HEK293 (cell line): ENCODE results near the gene CSTA.

Experiments
- CTCF ChIA-PET: fragments of 350-600 bp; formaldehyde crosslinking; extraction: SDS; loops from one replicate; lab custom pipeline; 2021; ENCODE audit warnings: antibody characterized with exemption; lab: Yijun Ruan, JAX
- POLR2A ChIA-PET: fragments of 300-600 bp; formaldehyde crosslinking; extraction: SDS; loops from one replicate; lab custom pipeline; 2020; ENCODE audit warnings: antibody characterized with exemption, inconsistent platforms; lab: Yijun Ruan, JAX
- H3K27ac ChIP-seq: fragments of 200-500 bp; sonication (Bioruptor generic); 2 replicates; pipeline ENCODE4 v1.5.1; 2014; ENCODE audit warnings: low read depth, low read length, control low read depth, inconsistent platforms; ENCODE audit errors: extremely low read depth
- H3K36me3 ChIP-seq, 2 experiments: fragments of 200-500 bp in 1 of 2; sonication (Bioruptor generic) in 1 of 2; 1 replicate in 1 of 2; 2 replicates in 1 of 2; pipeline ENCODE4 v1.5.1; 2014 to 2017; ENCODE audit warnings: inconsistent platforms in 2 of 2, low read length in 2 of 2; ENCODE audit not compliant: control insufficient read depth in 2 of 2, insufficient read depth in 1 of 2
- H3K4me1 ChIP-seq: fragments of 200-500 bp; sonication (Bioruptor generic); 2 replicates; pipeline ENCODE4 v1.5.1; 2014; ENCODE audit warnings: mild to moderate bottlenecking, low read length, inconsistent platforms; ENCODE audit not compliant: control insufficient read depth, insufficient read depth
- H3K4me3 ChIP-seq: 2 replicates; pipeline ENCODE4 v1.5.1; 2011; ENCODE audit warnings: low read depth, mild to moderate bottlenecking, control low read depth, low read length, moderate library complexity
- H3K9me3 ChIP-seq: fragments of 200-500 bp; sonication (Bioruptor generic); 2 replicates; pipeline ENCODE4 v1.5.1; 2014; ENCODE audit warnings: low read depth, low read length, inconsistent platforms; ENCODE audit not compliant: control insufficient read depth, insufficient read depth
- GLIS2 ChIP-seq: fragments of 450-650 bp; formaldehyde crosslinking; IDR thresholded peaks from 2 replicates; pipeline ENCODE4 v1.5.1; 2016; ENCODE audit warnings: missing biosample characterization, missing genetic modification characterization
- HOXC10 ChIP-seq: sonication (generic); formaldehyde crosslinking; IDR thresholded peaks from 2 replicates; pipeline ENCODE4 v1.8.1; 2023; ENCODE audit warnings: mild to moderate bottlenecking, missing genetic modification reagents
- OVOL3 ChIP-seq: fragments of 450-650 bp; formaldehyde crosslinking; IDR thresholded peaks from 2 replicates; pipeline ENCODE4 v1.5.1; 2016; ENCODE audit warnings: missing biosample characterization, missing genetic modification characterization
- SALL2 ChIP-seq: fragments of 450-650 bp; formaldehyde crosslinking; IDR thresholded peaks from 2 replicates; pipeline ENCODE4 v1.5.0; 2017; ENCODE audit warnings: missing biosample characterization, mild to moderate bottlenecking, missing genetic modification characterization, borderline replicate concordance
- SP7 ChIP-seq: fragments of 450-650 bp; formaldehyde crosslinking; IDR thresholded peaks from 2 replicates; pipeline ENCODE4 v1.5.1; 2016; ENCODE audit warnings: missing biosample characterization, missing genetic modification characterization
- ZBTB20 ChIP-seq: fragments of 450-650 bp; formaldehyde crosslinking; IDR thresholded peaks from 2 replicates; pipeline ENCODE4 v1.5.1; 2016; ENCODE audit warnings: missing biosample characterization, missing genetic modification characterization
- ZBTB8A ChIP-seq: fragments of 450-650 bp; formaldehyde crosslinking; IDR thresholded peaks from 2 replicates; pipeline ENCODE4 v1.5.1; 2016; ENCODE audit warnings: missing biosample characterization, missing genetic modification characterization
- ZFP37 ChIP-seq: fragments of 450-650 bp; formaldehyde crosslinking; IDR thresholded peaks from 2 replicates; pipeline ENCODE4 v1.5.1; 2016; ENCODE audit warnings: missing biosample characterization, missing genetic modification characterization
- ZNF423 ChIP-seq: fragments of 450-650 bp; formaldehyde crosslinking; IDR thresholded peaks from 2 replicates; pipeline ENCODE4 v1.5.1; 2016; ENCODE audit warnings: missing biosample characterization, missing genetic modification characterization
- ZNF48 ChIP-seq: fragments of 450-650 bp; formaldehyde crosslinking; IDR thresholded peaks from 2 replicates; pipeline ENCODE4 v1.5.1; 2016; ENCODE audit warnings: missing biosample characterization, missing genetic modification characterization
- ZNF513 ChIP-seq: fragments of 450-650 bp; IDR thresholded peaks from 2 replicates; pipeline ENCODE4 v1.5.1; 2018; ENCODE audit warnings: missing biosample characterization, missing genetic modification characterization
- ZNF518A ChIP-seq: fragments of 450-650 bp; formaldehyde crosslinking; conservative IDR thresholded peaks from 2 replicates; pipeline ENCODE4 v1.5.1; 2016; ENCODE audit warnings: low read depth, missing biosample characterization, missing genetic modification characterization
- ZNF785 ChIP-seq: fragments of 450-650 bp; formaldehyde crosslinking; IDR thresholded peaks from 2 replicates; pipeline ENCODE4 v1.5.1; 2016; ENCODE audit warnings: missing biosample characterization, missing genetic modification characterization
- ZNF837 ChIP-seq: fragments of 450-650 bp; formaldehyde crosslinking; IDR thresholded peaks from 2 replicates; pipeline ENCODE4 v1.5.1; 2016; ENCODE audit warnings: missing biosample characterization, missing genetic modification characterization
- TF ChIP-seq, protein P1 (sequence below): fragments of 450-650 bp; formaldehyde crosslinking; IDR thresholded peaks from 2 replicates; pipeline ENCODE4 v1.5.1; 2016; ENCODE audit warnings: missing biosample characterization, missing genetic modification characterization
- TF ChIP-seq, protein P2 (sequence below): fragments of 450-650 bp; formaldehyde crosslinking; IDR thresholded peaks from 2 replicates; pipeline ENCODE4 v1.5.1; 2016; ENCODE audit warnings: missing biosample characterization, missing genetic modification characterization, borderline replicate concordance
- TF ChIP-seq, protein P3 (sequence below): fragments of 450-650 bp; formaldehyde crosslinking; IDR thresholded peaks from 2 replicates; pipeline ENCODE4 v1.5.1; 2017; ENCODE audit warnings: missing biosample characterization, missing genetic modification characterization

The CSTA gene

DNA sequence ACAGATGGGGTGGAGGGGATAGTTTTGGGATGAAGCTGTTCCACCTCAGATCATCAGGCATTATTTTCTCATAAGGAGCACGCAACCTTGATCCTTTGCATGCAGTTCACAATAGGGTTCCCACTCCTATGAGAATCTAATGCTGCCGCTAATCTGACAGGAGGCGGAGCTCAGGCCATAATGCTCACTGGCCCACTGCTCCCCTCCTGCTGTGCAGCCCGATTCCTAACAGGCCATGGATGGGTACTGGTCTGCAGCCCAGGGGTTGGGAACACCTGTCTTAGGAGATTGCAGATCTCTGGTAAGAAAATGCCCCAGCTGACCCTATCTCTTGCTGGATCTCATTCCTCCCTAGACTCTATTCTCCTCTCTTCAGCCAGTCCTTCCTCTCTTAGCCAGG lies 6.8 kb downstream of the CSTA start:
- TF ChIP-seq ZFP37 (tag by site-specific recombination) = no peak
- TF ChIP-seq ZBTB8A (tag by site-specific recombination) = no peak
- no peak for TF ChIP-seq SALL2 (tag by site-specific recombination)
- no peak for TF ChIP-seq HOXC10
- no peak for TF ChIP-seq ZNF513 (tag by site-specific recombination)
- TF ChIP-seq OVOL3 (tag by site-specific recombination) = no peak
- TF ChIP-seq GLIS2 (tag by site-specific recombination) = no peak
- TF ChIP-seq, protein P1, sequence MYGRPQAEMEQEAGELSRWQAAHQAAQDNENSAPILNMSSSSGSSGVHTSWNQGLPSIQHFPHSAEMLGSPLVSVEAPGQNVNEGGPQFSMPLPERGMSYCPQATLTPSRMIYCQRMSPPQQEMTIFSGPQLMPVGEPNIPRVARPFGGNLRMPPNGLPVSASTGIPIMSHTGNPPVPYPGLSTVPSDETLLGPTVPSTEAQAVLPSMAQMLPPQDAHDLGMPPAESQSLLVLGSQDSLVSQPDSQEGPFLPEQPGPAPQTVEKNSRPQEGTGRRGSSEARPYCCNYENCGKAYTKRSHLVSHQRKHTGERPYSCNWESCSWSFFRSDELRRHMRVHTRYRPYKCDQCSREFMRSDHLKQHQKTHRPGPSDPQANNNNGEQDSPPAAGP = no peak
- TF ChIP-seq ZBTB20 = no peak
- TF ChIP-seq, all 188 proteins: peak for 0
- CTCF ChIA-PET = no interaction called here

DNA sequence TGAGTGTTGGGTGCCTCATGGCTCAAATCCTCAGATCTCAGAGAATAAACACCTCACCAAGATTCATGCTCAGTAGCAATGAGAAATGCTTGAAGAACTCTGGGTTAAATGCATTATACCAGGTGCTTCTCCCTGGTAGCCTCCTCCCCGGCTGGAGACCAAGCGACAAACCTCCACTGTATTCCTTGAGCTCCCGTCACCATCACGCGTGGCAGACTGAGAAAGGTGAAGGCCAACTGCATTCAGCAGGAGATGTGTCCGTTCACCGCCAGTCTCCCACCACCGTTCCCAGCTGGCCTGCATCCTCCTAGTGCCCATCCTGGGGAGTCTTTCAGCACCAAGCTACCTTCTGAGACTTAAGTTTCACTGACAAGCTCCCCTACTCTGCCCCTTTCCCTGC lies 7.5 kb downstream of the CSTA start:
- H3K27ac ChIP-seq = no peak overlapping the region
- ChIA-PET POLR2A (no interaction called here), CTCF (no interaction called here)
- no peak overlapping the region for H3K4me3 ChIP-seq
- TF ChIP-seq ZNF48 (tag by site-specific recombination) = no peak
- TF ChIP-seq, protein P2, sequence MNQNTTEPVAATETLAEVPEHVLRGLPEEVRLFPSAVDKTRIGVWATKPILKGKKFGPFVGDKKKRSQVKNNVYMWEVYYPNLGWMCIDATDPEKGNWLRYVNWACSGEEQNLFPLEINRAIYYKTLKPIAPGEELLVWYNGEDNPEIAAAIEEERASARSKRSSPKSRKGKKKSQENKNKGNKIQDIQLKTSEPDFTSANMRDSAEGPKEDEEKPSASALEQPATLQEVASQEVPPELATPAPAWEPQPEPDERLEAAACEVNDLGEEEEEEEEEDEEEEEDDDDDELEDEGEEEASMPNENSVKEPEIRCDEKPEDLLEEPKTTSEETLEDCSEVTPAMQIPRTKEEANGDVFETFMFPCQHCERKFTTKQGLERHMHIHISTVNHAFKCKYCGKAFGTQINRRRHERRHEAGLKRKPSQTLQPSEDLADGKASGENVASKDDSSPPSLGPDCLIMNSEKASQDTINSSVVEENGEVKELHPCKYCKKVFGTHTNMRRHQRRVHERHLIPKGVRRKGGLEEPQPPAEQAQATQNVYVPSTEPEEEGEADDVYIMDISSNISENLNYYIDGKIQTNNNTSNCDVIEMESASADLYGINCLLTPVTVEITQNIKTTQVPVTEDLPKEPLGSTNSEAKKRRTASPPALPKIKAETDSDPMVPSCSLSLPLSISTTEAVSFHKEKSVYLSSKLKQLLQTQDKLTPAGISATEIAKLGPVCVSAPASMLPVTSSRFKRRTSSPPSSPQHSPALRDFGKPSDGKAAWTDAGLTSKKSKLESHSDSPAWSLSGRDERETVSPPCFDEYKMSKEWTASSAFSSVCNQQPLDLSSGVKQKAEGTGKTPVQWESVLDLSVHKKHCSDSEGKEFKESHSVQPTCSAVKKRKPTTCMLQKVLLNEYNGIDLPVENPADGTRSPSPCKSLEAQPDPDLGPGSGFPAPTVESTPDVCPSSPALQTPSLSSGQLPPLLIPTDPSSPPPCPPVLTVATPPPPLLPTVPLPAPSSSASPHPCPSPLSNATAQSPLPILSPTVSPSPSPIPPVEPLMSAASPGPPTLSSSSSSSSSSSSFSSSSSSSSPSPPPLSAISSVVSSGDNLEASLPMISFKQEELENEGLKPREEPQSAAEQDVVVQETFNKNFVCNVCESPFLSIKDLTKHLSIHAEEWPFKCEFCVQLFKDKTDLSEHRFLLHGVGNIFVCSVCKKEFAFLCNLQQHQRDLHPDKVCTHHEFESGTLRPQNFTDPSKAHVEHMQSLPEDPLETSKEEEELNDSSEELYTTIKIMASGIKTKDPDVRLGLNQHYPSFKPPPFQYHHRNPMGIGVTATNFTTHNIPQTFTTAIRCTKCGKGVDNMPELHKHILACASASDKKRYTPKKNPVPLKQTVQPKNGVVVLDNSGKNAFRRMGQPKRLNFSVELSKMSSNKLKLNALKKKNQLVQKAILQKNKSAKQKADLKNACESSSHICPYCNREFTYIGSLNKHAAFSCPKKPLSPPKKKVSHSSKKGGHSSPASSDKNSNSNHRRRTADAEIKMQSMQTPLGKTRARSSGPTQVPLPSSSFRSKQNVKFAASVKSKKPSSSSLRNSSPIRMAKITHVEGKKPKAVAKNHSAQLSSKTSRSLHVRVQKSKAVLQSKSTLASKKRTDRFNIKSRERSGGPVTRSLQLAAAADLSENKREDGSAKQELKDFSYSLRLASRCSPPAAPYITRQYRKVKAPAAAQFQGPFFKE (tag by site-specific recombination) = no peak
- H3K9me3 ChIP-seq = no peaks in the 10 kb centered on the region
- no peaks in the 10 kb centered on the region for H3K36me3 ChIP-seq
- no peaks in the 10 kb centered on the region for H3K4me1 ChIP-seq

More for the DNA sequence above, 6.8 kb downstream of the CSTA start:
- Histone ChIP-seq H3K4me1 (no peaks in the 10 kb centered on the region), H3K36me3 (no peaks in the 10 kb centered on the region), H3K27ac (no peak overlapping the region), H3K4me3 (no peak overlapping the region), H3K9me3 (no peaks in the 10 kb centered on the region)
- POLR2A ChIA-PET = no interaction called here

GRCh38 chr3:122342803-122343202 lies 17.8 kb downstream of the CSTA start:
- ChIA-PET CTCF (no interaction called here), POLR2A (no interaction called here)
- no peak for TF ChIP-seq ZNF837
- TF ChIP-seq ZNF423 (tag by site-specific recombination) = no peak
- no peak for TF ChIP-seq OVOL3 (tag by site-specific recombination)
- TF ChIP-seq ZNF518A (tag by site-specific recombination) = no peak
- no peak for TF ChIP-seq SP7 (tag by site-specific recombination)
- TF ChIP-seq, protein P3, sequence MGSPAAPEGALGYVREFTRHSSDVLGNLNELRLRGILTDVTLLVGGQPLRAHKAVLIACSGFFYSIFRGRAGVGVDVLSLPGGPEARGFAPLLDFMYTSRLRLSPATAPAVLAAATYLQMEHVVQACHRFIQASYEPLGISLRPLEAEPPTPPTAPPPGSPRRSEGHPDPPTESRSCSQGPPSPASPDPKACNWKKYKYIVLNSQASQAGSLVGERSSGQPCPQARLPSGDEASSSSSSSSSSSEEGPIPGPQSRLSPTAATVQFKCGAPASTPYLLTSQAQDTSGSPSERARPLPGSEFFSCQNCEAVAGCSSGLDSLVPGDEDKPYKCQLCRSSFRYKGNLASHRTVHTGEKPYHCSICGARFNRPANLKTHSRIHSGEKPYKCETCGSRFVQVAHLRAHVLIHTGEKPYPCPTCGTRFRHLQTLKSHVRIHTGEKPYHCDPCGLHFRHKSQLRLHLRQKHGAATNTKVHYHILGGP (tag by site-specific recombination) = no peak
- no peak for TF ChIP-seq ZNF785 (tag by site-specific recombination)

More at GRCh38 chr3:122342803-122343202, 17.8 kb downstream of the CSTA start:
- no peak overlapping the region for H3K27ac ChIP-seq
- no peaks in the 10 kb centered on the region for H3K9me3 ChIP-seq
- no peak overlapping the region for H3K4me3 ChIP-seq
- no peaks in the 10 kb centered on the region for H3K36me3 ChIP-seq
- no peaks in the 10 kb centered on the region for H3K4me1 ChIP-seq
